ENCODE results near the gene SPAG16.

Gene SPAG16

DNA sequence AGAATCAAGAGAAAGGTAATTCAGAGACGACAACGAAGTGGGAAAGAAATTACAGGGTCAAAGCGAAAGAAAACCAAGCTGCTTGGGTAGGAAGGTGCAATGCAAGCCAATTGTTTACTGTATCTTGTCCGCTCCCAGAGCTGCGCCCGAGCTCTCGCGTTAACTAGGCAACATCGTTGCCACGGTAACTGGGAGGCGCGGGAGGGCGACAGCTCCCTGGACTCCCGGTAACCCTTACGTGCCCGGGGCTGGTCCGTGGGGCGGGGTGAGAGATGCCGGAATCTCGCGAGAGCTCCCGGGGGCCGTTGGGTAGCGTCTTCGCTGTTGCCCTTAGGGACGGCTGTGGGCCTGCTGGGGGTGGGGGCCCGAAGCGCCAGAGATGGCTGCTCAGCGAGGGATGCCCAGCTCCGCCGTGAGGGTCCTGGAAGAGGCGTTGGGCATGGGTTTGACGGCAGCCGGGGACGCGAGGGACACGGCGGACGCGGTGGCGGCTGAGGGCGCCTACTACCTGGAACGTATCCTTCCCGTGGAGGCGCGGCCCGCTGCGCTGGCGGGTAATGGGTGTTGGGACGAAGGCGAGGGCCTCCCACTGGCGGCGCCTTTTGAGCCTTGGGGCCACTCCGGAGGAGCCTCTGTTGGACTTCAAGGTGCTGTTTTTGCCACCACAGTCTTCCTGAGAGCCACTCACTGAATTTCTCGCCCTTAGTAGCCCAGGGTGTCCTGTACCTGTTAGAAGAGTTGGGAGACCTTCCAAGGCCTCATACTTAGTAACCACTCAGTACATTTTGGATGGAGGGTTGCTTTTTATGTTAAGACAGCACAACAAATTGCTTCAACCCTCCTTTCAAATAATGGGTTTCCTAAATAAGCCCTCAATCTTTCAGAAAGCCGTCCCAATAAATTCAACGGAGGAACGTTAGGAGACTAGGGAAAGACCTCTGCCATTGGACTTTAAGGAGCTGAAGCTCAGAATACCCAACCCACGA, at the start of gene SPAG16:
TSS of gene SPAG16 (plus strand) at position 360 of the 986 bp plus-strand sequence.
- peak; percentile 98 for DNase-seq

DNA sequence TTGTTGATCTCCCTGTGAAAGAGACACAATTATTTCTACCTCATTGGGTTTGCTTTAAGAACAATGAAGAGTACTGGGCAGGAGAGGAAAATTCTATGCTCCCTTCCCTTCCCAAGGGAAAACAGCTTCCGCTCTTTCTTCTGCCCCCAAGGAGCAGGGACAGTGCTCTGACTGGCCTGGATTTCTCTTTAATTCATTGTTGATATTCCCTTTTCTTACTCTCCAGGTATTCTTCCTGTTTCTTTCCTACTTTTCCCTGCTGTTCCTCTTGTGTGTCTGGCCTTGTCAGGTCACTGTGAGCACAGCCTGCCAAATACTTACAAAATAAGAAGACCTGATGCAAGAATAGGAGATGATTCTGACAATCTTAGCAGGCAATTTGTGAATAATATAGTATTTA, 49.6 kb upstream of the SPAG16 start:
- DNase-seq, result no peak

DNA sequence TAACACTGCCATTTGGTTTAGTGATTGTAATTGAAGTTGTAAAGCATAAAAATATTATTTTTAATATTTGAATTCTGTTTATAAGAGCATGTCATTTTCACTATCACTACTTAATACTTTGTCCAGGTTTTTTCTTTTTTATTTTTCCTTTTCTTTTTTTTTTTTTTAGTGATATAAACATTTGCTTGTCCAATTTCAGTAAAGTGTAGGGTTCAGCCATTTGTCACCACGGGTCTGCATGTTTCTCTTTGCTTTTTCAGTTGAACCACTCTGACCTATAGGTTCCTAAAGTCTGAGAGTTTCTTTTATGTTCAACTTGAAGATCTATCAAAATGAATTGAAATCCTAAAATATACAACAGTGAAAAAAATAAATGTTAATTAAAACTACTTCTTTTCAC, 48.5 kb upstream of the SPAG16 start:
- no peak for DNase-seq

DNA sequence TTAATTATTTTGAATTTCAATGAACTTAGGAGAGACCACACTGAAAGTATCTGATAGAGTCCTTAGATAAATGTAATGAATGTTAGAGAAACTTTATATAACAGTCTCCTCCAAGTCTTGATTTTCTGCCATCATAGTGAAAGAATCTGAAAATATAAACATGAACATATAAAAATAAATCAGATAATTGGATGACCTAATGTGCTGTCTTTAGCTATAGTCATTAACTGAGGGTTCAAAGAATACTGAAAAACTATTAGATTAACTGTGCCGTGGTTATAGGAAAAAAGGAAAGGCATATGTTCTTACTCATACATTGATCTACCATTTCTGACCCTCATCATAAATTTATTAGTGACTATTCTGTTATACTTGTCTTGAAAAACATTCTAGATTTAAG, 47.0 kb upstream of the SPAG16 start:
- DNase-seq, result peak; percentile 10

DNA sequence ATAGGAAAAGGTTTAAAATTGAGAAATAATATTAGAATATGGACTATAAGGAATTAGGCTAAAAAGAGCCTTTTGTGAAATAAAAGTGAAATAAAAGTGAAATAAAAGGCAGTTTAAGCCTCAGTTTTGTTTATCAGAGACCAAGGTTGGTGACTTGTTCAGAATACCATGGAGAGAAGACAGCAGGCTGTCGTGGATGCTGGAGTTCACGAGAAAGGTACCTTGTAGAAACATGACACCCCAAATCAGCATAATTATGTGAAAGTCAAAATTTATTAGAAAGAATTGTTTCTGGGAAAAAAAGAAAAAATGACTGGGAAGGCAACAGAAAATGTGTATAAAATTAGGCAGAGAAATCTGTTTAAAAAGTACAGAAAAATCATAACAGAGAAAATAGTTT, 46.5 kb upstream of the SPAG16 start:
- DNase-seq, result no peak

DNA sequence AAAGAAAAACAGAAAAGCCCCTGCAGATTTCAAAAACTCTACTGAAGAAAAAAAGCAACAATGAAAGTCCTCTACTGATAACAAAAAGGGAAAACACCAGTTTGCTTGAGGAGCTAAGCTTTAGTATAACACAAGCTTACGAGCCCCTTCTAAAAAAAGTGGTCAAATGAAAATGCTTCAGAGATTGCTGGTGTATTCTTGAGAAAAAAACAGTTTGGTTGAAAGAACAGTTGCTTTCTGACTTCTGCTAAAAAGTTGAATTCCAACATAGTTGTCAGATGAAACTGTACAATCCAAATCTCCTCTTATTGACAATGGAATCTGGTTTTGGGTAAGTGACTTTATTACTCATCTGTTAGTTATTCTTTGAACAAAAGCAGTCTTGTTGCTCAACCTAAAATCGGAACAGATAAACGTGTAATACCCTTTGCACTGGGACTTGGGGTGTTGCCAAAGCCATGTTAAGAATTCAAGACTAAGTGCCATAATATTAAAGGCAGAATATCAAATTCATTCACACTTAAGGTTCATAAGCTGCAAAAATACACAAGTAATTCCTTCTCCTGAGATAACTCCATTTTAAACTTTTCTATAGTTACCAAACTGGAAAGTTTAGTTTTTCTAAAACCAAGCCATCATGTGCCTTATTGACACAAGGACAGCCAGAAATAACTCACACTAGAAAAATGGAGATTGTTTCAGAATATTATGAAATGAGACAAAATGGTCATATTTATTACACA, 45.3 kb upstream of the SPAG16 start:
- peak; percentile 90 for DNase-seq

DNA sequence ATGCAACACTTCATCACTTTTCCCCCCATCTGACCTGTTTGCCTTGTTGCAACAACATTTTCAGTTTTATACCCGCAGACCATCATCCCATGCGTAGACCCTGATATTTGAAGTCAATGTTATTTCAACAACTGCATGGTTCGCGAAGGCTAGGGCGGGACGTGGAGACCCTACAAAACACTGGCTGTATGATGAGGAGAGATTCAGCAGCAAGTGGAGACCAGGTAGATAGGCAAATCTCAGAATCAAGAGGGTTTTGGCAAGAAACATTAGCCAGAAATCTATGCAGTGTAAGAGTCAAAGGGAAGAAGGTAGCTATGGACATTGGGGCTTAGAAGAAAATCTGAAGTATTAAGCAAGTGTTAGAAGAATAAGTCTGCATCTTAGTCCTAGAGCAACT, 42.4 kb upstream of the SPAG16 start:
- DNase-seq, result no peak

DNA sequence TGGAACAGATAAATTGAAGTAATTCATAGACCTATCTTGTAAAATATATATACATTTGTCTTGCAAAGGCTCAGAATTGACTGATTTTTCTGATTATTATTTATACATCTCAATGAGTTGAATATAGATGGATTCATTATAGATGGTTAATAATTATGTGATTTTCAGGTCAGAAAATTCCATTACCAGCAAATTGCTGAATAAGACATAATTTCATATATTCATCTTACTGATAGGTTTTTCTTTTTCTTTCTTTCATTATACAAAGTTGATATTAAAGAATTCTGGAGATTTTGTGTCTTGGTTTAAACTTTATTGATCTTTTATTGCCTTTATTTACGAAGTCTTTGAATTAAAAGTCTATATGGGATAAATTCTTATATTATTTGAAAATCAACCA, 41.6 kb upstream of the SPAG16 start:
- no peak for DNase-seq

DNA sequence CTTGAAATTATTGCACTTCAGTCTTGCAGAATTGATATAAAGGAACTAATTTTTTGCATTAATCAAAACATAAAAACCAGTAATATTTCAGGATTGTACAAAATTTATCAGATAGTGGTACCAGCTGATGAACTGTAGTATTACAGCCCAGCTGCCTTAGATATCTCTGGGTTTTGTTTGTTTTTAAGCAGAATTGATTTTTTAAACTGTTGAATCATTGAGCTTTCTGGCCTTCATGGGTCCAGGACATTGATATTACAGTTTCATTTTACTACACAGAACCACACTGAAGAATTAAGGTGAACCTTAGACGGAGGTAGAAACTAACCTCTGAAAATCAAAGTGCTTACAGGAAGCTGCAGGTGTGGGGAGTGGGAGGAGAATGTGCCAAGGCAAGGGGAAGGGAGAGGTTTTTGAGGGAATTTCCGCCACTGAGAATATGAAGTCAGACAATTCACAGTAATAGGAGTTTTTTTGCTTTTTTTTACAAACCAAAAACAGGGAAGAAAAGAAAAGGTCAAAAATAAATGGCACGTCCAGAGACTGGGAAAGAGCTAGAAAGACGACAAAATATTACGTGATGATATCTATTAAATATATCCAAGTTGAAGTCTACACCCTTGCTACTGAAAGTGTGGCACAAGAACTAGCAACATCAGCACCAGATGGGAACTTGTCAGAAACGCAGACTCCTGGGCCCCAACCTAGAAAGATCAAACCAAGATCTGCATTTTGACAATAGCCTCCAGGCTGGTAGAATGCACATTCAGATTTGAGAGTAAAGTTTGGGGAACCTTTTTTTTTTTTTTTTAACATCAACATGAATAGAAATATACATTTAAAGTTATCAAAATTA, 40.8 kb upstream of the SPAG16 start:
- no peak for DNase-seq

DNA sequence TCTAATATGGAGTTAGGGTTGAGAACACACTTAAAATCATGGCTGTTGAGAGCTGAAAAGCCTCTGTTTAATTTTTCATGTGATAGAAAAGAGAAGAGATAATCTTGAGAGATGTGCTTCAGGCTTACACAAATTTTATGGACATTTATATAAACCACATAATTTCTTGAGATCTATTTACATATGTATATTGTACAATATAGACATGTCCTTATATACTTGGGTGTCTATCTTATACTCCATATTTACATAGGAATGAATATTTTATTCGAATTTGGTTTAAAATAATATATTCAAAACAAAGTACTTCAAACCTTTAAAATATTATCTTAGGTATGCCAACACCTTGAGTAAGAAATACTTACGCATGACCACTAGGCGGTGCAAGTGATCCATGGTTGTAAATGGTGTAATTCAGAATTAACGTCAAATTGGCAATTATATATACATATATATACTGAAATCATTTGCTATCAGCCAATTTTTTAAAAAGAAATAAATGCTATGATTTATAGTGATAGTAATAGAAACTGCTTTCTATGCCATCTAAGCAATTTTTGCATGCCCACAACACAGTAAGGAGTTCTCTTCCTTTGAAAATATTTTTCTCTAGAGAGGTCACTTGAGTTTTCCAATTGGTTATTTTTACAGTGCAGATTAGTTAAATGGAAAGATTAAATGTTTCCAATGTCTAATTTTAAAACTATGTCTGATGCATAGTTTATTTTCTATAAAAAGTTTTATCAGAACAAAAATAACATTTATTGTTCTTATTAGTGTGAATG, 37.6 kb upstream of the SPAG16 start:
- DNase-seq, result peak; percentile 48

DNA sequence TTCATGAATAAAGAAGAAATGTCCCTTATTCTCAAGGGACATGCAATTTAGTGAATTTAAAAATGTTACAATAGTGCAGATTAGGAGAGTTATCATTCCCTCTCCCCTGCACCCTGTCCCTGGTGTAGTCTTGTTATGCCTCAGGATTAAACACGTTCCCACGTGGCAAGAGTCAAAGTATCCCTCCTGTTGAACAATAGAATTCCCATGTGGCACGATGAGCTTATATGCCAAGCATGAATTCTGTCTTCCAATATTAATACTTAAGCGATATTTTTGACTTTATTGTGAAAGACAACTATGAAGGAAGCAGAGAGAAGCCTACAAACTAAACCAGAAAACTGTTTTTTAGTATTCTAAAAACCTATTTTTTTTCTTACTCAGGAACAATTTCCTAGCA, 36.7 kb upstream of the SPAG16 start:
- no peak for DNase-seq

DNA sequence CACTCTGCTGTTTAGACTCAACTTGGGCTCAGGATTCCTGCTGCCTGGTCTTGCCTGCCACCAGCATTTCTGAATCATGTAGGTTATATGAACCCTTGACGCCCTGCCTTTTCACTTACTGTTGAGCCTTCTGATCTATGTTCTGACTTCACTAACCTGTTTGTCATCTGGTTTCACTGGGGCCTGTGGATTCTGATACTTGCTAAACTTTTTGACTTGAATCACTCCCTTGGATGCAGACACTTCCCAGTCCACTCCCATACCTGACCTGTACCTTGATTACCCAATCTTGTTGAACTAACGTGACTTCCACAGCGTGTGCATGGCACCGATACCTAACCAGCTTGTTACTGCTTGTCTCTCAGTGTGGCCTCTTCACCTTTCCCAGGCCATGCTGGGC, 35.6 kb upstream of the SPAG16 start:
- DNase-seq, result no peak

DNA sequence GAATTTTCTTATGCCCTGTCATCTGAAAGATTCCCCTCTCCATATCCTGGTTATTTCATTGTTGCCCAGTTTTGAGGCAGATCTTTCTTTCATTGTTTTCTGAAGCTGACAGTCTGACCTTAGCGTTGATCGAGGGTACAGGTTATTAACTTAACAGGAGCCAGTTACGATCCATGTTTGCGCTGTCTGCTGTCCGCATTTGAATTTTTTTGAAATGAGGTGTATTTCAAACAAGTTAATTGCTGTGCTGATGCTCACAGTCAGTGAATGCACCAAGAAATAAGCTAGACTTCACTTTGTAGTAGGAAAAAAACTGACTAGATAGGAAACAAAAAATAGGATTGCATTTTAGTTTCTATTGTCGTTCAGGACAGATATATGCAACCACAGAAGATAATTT, 34.8 kb upstream of the SPAG16 start:
- no peak for DNase-seq

DNA sequence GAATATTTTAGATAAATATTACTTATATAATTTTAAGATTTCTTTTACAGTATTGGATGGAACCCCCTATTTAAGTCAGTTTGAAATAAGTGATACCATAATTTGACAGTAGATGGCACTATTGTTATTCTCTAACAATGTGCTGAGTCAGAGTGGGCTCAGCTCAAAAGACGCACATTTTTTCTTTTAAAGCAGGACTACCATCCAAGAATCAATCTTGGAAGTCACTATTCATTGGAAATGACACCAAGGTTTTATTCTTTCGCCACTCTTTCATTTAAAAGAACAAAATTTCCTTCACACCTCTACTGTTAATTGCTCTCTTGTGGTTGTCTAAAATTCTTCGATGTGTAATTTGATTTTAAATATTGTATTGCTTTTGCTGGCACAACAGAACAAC, 32.6 kb upstream of the SPAG16 start:
- peak; percentile 54 for DNase-seq

DNA sequence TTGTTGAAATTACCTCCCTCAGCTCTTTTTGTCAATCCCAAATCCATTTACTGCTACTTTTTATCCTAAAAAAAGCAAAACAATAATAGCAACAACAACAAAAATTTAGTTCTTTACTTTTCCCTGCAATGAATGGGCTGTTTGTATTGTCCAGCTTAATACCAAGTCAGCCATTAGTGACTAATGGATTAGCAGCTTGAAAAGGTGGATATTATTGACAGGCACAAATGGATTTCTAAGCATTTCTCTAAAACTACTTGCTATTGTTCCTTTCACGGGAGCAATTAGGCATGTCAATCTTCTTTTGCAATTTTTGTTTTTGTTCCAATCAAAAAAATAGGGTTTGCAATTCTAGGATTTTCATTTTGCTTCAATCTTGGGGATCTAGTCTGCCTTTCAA, 32.1 kb upstream of the SPAG16 start:
- no peak for DNase-seq

DNA sequence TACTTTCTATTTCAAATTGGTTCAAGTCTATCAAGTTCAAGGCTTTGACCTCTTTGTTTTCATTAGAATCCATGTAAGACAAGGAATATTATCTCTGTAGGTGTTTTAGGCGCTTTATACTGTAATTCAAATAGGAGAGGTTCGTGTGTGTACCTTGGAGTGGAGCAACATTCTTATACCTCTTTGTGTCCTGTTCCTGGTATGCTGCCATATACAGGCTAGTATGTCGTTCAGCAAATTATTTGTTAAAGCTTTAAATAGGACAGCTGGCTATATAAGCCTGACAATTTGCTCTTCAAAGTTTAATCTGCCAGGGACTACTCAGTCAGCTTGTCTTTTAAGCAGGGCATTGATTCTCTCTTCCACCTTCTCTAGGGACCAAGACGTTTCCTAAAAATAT, 31.1 kb upstream of the SPAG16 start:
- no peak for DNase-seq

DNA sequence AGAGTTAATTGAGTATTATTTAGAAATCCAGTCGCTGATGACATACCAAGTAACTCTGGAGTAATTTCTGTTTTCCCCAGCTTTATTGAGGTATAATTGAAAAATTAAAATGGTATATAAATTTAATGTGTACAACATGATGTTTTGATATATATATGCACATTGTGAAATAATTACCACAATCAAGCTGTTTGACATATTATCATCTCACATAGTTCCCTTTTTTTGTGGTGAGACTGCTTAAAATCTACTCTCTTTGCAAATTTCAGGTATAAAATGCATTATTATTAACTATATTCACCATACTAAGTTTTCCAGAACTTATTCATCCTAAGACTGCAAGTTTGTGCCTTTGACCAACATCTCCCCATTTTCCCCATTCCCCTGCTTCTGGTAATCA, 25.0 kb upstream of the SPAG16 start:
- no peak for DNase-seq

DNA sequence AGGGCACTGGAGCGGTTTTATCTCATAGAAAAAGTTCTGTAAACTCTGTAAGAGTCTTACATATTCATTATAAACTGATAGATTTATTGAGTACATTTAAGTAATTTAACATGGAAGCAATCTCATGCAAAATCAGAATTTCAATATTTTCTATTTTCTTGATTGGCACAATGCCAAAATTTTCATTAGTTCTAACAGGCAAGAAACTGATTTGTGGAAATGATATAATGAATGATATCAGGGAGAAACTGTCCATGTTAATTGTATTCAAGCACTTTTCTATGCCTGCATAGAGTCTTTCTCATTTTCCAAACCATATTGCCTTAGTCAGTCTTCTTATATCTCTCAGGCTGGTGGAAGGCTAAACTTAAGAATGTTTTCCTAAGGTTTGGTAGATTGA, 23.0 kb upstream of the SPAG16 start:
- DNase-seq, result no peak

DNA sequence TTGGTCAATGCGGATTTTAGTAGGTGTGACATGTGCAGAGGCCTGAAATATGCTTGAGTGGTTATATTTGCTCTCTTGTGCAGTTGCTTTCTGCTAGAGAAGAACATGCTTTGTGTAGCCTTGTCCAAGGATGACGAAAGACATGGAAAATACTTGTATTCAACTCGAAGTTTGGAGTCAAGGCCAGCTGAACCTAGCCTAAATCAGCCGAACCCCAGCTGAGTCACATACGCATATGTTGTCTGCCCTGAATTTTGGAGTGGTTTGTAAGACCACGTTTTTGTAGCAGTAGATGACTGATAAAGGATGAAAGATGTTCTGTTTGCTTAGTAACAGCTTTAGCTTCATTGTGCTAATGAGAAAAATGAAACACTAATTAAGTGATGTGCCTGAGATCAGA, 22.5 kb upstream of the SPAG16 start:
- no peak for DNase-seq

DNA sequence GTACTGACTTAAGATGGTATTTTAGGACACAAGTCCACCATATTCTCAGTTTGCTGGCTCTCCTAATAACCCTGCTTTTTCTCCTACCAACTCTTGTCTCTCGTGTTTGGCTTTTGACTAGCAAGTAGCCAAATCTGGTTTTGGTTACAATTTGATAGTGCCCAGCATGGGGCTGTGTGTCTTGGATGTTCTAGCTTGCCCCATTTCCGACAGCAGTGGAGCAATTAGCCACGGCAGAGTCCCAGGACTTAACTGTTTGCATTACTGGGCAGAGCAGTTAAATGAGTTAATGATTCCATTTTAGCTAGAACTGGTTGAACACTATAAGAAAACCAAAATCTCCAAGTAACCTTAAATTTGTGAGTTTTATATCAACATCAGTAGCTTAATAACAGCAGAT, 18.6 kb upstream of the SPAG16 start:
- no peak for DNase-seq

DNA sequence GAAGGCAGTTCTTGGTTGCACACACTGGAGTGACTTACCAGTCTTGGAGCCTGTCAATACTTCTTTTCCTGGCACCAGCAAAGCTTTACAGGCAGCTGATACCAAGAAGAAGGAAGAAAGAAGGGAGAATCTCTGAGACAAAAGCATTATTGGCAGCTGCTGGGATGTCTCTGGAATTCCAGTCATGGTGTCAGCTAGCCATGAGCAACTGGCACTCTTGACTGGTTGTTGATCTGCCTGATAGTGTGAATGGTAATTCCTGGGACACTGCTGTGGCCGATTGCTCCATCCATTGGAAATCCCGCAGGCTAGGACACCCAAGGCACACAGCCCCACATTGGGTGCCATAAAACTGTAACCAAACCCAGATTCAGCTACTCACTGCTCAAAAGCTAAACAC, 17.8 kb upstream of the SPAG16 start:
- no peak for DNase-seq

DNA sequence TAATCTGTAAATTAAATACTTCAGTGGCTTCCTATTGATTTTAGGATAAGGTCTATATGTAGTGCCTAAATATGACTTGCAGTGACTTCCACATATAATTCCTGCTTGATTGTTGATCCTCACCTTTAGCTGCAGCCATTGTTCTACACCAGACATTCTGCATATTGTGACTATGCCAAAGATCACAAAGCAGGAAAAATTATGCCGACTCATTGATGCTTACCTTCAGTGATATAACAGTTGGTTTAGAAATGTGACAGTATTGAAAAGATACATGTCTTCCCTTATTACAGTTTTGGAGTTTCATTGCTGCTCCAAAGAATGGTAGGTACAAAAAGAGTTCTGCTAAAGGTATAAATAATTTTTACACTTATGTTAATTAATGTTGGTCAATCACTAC, 12.3 kb upstream of the SPAG16 start:
- DNase-seq, result no peak
